Measurements from ENCODE around the gene MEIOB. TPM values are rescaled to one million over a fixed set of nuclear protein-coding genes. Genes with fewer than 3 reads are reported as not detected.
"Not testable (repeated sequence)": the region's sequence is repeated elsewhere in the genome, so short reads cannot be mapped to it uniquely, and the experiment has no call there.

MEIOB gene
- total RNA-seq, 1 experiment from 2014 or later, result 0.62 TPM

DNA sequence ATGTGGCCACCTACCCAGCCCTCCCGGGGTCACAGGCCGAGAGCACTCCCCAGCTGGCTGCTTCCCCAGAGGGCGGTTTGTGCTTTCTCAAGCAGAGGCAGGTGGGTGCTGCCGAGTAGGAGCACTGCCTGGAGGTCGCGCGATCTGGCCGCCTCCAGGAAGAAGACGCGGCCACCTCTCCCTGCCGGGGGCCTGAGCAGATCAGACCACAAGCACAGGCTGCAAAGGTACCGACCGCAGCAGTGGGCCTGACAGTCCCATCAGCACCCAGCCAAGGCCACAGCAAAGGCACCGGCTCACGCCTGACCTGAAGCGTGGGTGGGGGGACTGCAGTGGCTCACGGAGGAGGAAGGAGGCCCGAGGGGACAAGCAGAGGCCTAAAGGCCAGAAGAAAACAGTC lies 63.3 kb downstream of the MEIOB start:
- Histone ChIP-seq H3K27me3 (replicated peaks; ENCODE audit: insufficient read depth, low read depth, low read length, poor library complexity) (no peaks in the 10 kb centered on the region), H3K9me3 (ENCODE audit: low read depth, low read length, poor library complexity, severe bottlenecking) (no peaks in the 10 kb centered on the region), H3K4me1 (ENCODE audit: insufficient read depth, low read length, poor library complexity, severe bottlenecking) (peaks cover 9% of the 10 kb centered on the region), H3K4me3 (ENCODE audit: low read depth, low read length, poor library complexity, severe bottlenecking) (no peak overlapping the region), H3K36me3 (ENCODE audit: insufficient read depth, low read length, poor library complexity, severe bottlenecking) (no peaks in the 10 kb centered on the region), H3K27ac (ENCODE audit: low read depth, low read length, poor library complexity, severe bottlenecking) (no peak overlapping the region)
- ChIA-PET POLR2A (ENCODE audit: low non-redundant PET) (no interaction called here), CTCF (no interaction called here)
- DNase-seq (ENCODE audit: low spot score), result no peak
- BruUV-seq (replicated peaks), result no TSS peak
- TF ChIP-seq, protein P1, sequence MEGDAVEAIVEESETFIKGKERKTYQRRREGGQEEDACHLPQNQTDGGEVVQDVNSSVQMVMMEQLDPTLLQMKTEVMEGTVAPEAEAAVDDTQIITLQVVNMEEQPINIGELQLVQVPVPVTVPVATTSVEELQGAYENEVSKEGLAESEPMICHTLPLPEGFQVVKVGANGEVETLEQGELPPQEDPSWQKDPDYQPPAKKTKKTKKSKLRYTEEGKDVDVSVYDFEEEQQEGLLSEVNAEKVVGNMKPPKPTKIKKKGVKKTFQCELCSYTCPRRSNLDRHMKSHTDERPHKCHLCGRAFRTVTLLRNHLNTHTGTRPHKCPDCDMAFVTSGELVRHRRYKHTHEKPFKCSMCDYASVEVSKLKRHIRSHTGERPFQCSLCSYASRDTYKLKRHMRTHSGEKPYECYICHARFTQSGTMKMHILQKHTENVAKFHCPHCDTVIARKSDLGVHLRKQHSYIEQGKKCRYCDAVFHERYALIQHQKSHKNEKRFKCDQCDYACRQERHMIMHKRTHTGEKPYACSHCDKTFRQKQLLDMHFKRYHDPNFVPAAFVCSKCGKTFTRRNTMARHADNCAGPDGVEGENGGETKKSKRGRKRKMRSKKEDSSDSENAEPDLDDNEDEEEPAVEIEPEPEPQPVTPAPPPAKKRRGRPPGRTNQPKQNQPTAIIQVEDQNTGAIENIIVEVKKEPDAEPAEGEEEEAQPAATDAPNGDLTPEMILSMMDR (conservative IDR thresholded peaks at IDR 0.05; ENCODE audit: low read depth, low read length), result no peak
- TF ChIP-seq EZH2 (IDR thresholded peaks at IDR 0.05; ENCODE audit: borderline replicate concordance, low read depth, low read length, poor library complexity, severe bottlenecking), result no peak
- intact Hi-C loops (cut with micrococcal nuclease; ENCODE audit: unreplicated experiment), result no loop called here

GRCh38 chr16:1807626-1808025 lies 64.3 kb downstream of the MEIOB start:
- Histone ChIP-seq H3K27ac (ENCODE audit: low read depth, low read length, poor library complexity, severe bottlenecking) (no peak overlapping the region), H3K27me3 (replicated peaks; ENCODE audit: insufficient read depth, low read depth, low read length, poor library complexity) (no peaks in the 10 kb centered on the region), H3K4me1 (ENCODE audit: insufficient read depth, low read length, poor library complexity, severe bottlenecking) (peaks cover 4% of the 10 kb centered on the region), H3K9me3 (ENCODE audit: low read depth, low read length, poor library complexity, severe bottlenecking) (no peaks in the 10 kb centered on the region), H3K36me3 (ENCODE audit: insufficient read depth, low read length, poor library complexity, severe bottlenecking) (no peaks in the 10 kb centered on the region), H3K4me3 (ENCODE audit: low read depth, low read length, poor library complexity, severe bottlenecking) (no peak overlapping the region)
- no peak for TF ChIP-seq EZH2 (IDR thresholded peaks at IDR 0.05; ENCODE audit: borderline replicate concordance, low read depth, low read length, poor library complexity, severe bottlenecking)
- TF ChIP-seq, protein P1 (conservative IDR thresholded peaks at IDR 0.05; ENCODE audit: low read depth, low read length), result no peak
- BruUV-seq (replicated peaks), result no TSS peak
- no peak for DNase-seq (ENCODE audit: low spot score)
- intact Hi-C loops (cut with micrococcal nuclease; ENCODE audit: unreplicated experiment), result no loop called here
- POLR2A ChIA-PET (ENCODE audit: low non-redundant PET), result no interaction called here
- CTCF ChIA-PET, result no interaction called here

GRCh38 chr16:1800701-1801100 lies 71.3 kb downstream of the MEIOB start:
- intact Hi-C loops (cut with micrococcal nuclease; ENCODE audit: unreplicated experiment), result no loop called here

DNA sequence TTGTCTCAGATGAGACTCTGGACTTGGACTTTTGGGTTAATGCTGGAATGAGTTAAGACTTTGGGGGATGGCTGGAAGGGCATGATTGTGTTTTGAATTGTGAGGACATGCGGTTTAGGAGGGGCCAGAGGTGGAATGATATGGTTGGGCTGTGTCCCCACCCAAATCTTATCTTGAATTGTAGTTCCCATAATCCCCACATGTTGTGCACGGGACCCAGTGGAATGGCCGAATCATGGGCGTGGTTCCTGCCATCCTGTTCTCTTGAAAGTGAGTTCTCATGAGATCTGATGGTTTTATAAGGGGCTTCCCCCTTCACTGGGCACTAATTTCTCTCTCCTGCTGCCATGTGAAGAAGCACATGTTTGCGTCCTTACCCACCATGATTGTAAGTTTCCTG lies 72.7 kb downstream of the MEIOB start:
- H3K4me1 ChIP-seq (ENCODE audit: insufficient read depth, low read length, poor library complexity, severe bottlenecking); POLR2A ChIA-PET (ENCODE audit: low non-redundant PET); DNase-seq (ENCODE audit: low spot score); H3K27me3 ChIP-seq (replicated peaks; ENCODE audit: insufficient read depth, low read depth, low read length, poor library complexity); BruUV-seq (replicated peaks); H3K9me3 ChIP-seq (ENCODE audit: low read depth, low read length, poor library complexity, severe bottlenecking); CTCF ChIA-PET; H3K4me3 ChIP-seq (ENCODE audit: low read depth, low read length, poor library complexity, severe bottlenecking); H3K27ac ChIP-seq (ENCODE audit: low read depth, low read length, poor library complexity, severe bottlenecking); intact Hi-C loops (cut with micrococcal nuclease; ENCODE audit: unreplicated experiment); H3K36me3 ChIP-seq (ENCODE audit: insufficient read depth, low read length, poor library complexity, severe bottlenecking): not testable (repeated sequence)

More at GRCh38 chr16:1800701-1801100, 71.3 kb downstream of the MEIOB start:
- TF ChIP-seq, protein P1 (conservative IDR thresholded peaks at IDR 0.05; ENCODE audit: low read depth, low read length), result no peak
- TF ChIP-seq EZH2 (IDR thresholded peaks at IDR 0.05; ENCODE audit: borderline replicate concordance, low read depth, low read length, poor library complexity, severe bottlenecking), result no peak
- no peaks in the 10 kb centered on the region for H3K36me3 ChIP-seq (ENCODE audit: insufficient read depth, low read length, poor library complexity, severe bottlenecking)
- no peaks in the 10 kb centered on the region for H3K4me1 ChIP-seq (ENCODE audit: insufficient read depth, low read length, poor library complexity, severe bottlenecking)
- POLR2A ChIA-PET (ENCODE audit: low non-redundant PET), result no interaction called here
- no peak overlapping the region for H3K27ac ChIP-seq (ENCODE audit: low read depth, low read length, poor library complexity, severe bottlenecking)
- no peaks in the 10 kb centered on the region for H3K27me3 ChIP-seq (replicated peaks; ENCODE audit: insufficient read depth, low read depth, low read length, poor library complexity)
- BruUV-seq (replicated peaks), result no TSS peak
- H3K9me3 ChIP-seq (ENCODE audit: low read depth, low read length, poor library complexity, severe bottlenecking), result peaks cover 6% of the 10 kb centered on the region
- no peak for DNase-seq (ENCODE audit: low spot score)
- CTCF ChIA-PET, result interaction anchor here (0.6 kb wide), 1 partner anchor 28 kb away, joined by 5 read pairs; the partner anchor contains the start of genes EME2 and MRPS34
- no peak overlapping the region for H3K4me3 ChIP-seq (ENCODE audit: low read depth, low read length, poor library complexity, severe bottlenecking)
